Activated CD8-positive, alpha-beta T cell treated with anti-CD3 and anti-CD28 coated beads, Interleukin-2, amount 10 ng/mL, durations not matched to agents 7 days and 5 days (primary cell): ENCODE results near the gene SYVN1. TPM values are rescaled to one million over a fixed set of nuclear protein-coding genes. Genes with fewer than 3 reads are reported as not detected.
"Not testable (repeated sequence)": the region's sequence is repeated elsewhere in the genome, so short reads cannot be mapped to it uniquely, and the experiment has no call there.

ENCODE experiments used
- ATAC-seq: fragments of 150-1000 bp; cut with Tn5 transposase; one replicate; pipeline ENCODE4 v1.10.0; 2021; ENCODE audit warnings: moderate library complexity
- CTCF ChIA-PET: fragments of 350-600 bp; sonication (Branson Sonifier 250); formaldehyde crosslinking; loops from one replicate; lab custom pipeline; 2021; ENCODE audit warnings: antibody characterized with exemption; lab: Charles Lee
- POLR2A ChIA-PET: fragments of 350-600 bp; sonication (Branson Sonifier 250); formaldehyde crosslinking; loops from one replicate; lab custom pipeline; 2021; ENCODE audit warnings: antibody characterized with exemption; lab: Charles Lee
- DNase-seq: peaks from one replicate; pipeline ENCODE4 v3.0.0-alpha.2; 2020
- H3K27ac Mint-ChIP-seq: one replicate; pipeline ENCODE4 v1.8.0; 2021; ENCODE audit warnings: mild to moderate bottlenecking, mixed read lengths
- H3K27me3 Mint-ChIP-seq: one replicate; pipeline ENCODE4 v1.8.0; 2021; ENCODE audit warnings: low read depth, mixed read lengths
- H3K36me3 Mint-ChIP-seq: one replicate; pipeline ENCODE4 v1.8.0; 2021; ENCODE audit warnings: low read depth, mixed read lengths
- H3K4me1 Mint-ChIP-seq: one replicate; pipeline ENCODE4 v1.8.0; 2021; ENCODE audit warnings: low read depth, mixed read lengths
- H3K4me3 Mint-ChIP-seq: one replicate; pipeline ENCODE4 v1.8.0; 2021; ENCODE audit warnings: mild to moderate bottlenecking, mixed read lengths
- H3K9me3 Mint-ChIP-seq: one replicate; pipeline ENCODE4 v1.8.0; 2022; ENCODE audit warnings: mixed read lengths; ENCODE audit not compliant: insufficient read depth
- total RNA-seq, 2 experiments: library from RNA; stranded (reverse); gene quantifications; one replicate each; pipeline ENCODE4 v1.2.3, GENCODE V29; 2021

The SYVN1 gene
- total RNA-seq, 2 experiments from 2014 or later: 28.7 to 33.0 TPM

- no peak for DNase-seq
- POLR2A ChIA-PET: no interaction called here
- H3K4me3 Mint-ChIP-seq: no peak overlapping the region
These were observed 16.4 kb upstream of the SYVN1 start for GRCh38 chr11:65150509-65151299.

GRCh38 chr11:65150131-65150508, 15.8 kb upstream of the SYVN1 start:
- peaks cover 28% of the 10 kb centered on the region for H3K27me3 Mint-ChIP-seq
- H3K27ac Mint-ChIP-seq, POLR2A ChIA-PET, H3K9me3 Mint-ChIP-seq, H3K4me1 Mint-ChIP-seq, DNase-seq, CTCF ChIA-PET, ATAC-seq, H3K4me3 Mint-ChIP-seq, H3K36me3 Mint-ChIP-seq: not testable (repeated sequence)

More at GRCh38 chr11:65150509-65151299, 16.4 kb upstream of the SYVN1 start:
- no peaks in the 10 kb centered on the region for H3K9me3 Mint-ChIP-seq
- no peak overlapping the region for H3K27ac Mint-ChIP-seq
- H3K4me1 Mint-ChIP-seq: peaks cover 9% of the 10 kb centered on the region
- peaks cover 23% of the 10 kb centered on the region for H3K27me3 Mint-ChIP-seq
- no peaks in the 10 kb centered on the region for H3K36me3 Mint-ChIP-seq
- peak; percentile 36 for ATAC-seq
- CTCF ChIA-PET: interaction anchor here (0.6 kb wide), 1 partner anchor 53 kb away, joined by 3 read pairs; no protein-coding TSS in a partner anchor

DNA sequence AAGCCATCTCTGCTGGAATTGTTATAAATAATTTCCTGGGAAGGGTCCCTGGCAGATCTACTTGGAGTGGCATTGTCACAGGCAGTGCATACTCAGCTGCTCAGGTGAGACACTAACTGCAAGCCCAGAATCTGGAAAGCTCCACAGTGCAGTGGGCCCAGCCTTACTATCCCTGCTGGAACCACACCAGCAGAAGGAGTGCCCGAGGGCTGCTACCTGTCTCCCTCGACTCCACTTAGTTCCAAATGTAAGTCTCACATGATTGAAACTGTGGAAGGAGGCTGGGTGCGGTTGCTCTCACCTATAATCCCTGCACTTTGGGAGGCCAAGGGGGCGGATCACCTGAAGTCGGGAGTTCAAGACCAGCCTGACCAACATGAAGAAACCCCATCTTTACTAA, 14.3 kb upstream of the SYVN1 start:
- no peak overlapping the region for H3K27ac Mint-ChIP-seq
- H3K4me1 Mint-ChIP-seq: peaks cover 9% of the 10 kb centered on the region
- no peak for DNase-seq
- ChIA-PET CTCF (no interaction called here), POLR2A (interaction anchor here (1.5 to 2.0 kb wide), 2 partner anchors 13 to 23 kb away, joined by 4 to 6 read pairs; no protein-coding TSS in a partner anchor)
- H3K36me3 Mint-ChIP-seq: no peaks in the 10 kb centered on the region
- no peak overlapping the region for H3K4me3 Mint-ChIP-seq
- peaks cover 31% of the 10 kb centered on the region for H3K27me3 Mint-ChIP-seq
- no peak for ATAC-seq
- H3K9me3 Mint-ChIP-seq: no peaks in the 10 kb centered on the region

DNA sequence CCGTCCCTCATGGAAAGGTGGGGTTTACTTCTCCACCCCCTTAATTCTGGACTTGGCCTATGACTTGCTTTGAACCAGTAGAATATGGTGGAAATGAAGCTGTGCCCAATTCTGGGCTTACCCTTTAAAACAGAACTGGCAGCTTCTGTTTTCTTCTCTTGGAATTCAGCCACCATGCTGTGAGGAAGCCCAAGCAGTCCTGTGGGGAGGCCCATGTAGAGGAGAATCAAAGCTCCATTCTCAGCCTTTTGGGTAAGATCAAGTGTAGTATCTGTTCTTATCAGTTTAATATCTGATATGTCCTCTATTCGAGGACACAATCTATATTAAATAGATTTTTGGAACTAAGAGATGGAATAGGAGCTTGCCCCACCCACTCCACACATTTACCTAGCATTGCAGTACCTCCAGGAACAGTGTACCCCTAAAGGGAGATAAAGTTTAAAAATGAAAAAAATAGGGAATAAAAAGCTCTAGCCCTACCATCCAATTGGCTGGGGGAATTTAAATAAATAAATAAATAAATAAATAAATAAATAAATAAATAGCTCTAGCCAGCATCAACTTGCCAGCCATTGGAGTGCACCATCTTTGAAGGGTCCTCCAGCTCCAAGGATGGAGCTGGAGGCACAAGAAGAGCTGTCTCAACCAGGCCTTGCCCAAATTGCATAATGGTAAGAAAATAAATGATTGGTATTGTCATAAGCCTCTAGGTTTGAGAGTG, 13.2 kb upstream of the SYVN1 start:
- ChIA-PET POLR2A (interaction anchor here (0.9 to 2.0 kb wide), 3 partner anchors 10 to 24 kb away, joined by 3 to 6 read pairs (median 4); no protein-coding TSS in a partner anchor), CTCF (interaction anchor here (1.3 to 1.7 kb wide), 2 partner anchors 12 to 182 kb away, joined by 5 read pairs; no protein-coding TSS in a partner anchor)
- Mint-ChIP-seq H3K27ac (no peak overlapping the region), H3K4me3 (no peak overlapping the region), H3K4me1 (peaks cover 9% of the 10 kb centered on the region), H3K36me3 (no peaks in the 10 kb centered on the region), H3K27me3 (peaks cover 27% of the 10 kb centered on the region), H3K9me3 (no peaks in the 10 kb centered on the region)
- no peak for DNase-seq
- no peak for ATAC-seq

DNA sequence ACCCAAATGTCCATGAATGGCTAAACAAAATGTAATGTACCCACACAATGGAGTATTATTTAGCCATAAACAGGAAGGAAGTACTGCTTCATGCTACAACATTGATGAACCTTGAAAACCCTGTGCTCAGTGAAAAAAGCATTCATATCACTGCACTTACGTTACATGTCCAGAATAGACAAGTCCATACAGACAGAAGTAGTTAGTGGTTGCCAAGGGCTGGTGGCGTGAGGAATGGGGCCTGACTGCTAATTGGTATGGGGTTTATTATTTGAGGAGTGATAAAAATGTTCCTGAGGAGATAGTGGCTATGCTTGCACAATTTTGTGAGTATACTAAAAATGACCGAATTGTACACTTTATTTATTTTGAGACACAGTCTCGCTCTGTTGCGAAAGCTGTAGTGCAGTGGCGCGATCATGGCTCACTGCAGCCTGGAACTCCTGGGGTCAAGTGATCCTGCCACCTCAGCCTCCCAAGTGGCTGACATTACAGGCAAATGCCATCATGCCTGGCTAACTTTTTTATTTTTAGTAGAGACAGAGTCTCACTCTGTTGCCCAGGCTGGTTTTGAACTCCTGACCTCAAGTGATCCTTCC, 7.7 kb upstream of the SYVN1 start:
- ATAC-seq (no peak), DNase-seq (no peak)
- Mint-ChIP-seq H3K9me3 (no peaks in the 10 kb centered on the region), H3K27me3 (peaks cover 19% of the 10 kb centered on the region), H3K27ac (no peak overlapping the region), H3K4me3 (no peak overlapping the region), H3K36me3 (no peaks in the 10 kb centered on the region), H3K4me1 (no peaks in the 10 kb centered on the region)
- ChIA-PET POLR2A (no interaction called here), CTCF (no interaction called here)

GRCh38 chr11:65136515-65137096, 2.3 kb upstream of the SYVN1 start:
- Mint-ChIP-seq H3K27me3 (peaks cover 5% of the 10 kb centered on the region), H3K9me3 (no peaks in the 10 kb centered on the region), H3K4me3 (peak overlapping the region; percentile 47), H3K36me3 (peaks cover 20% of the 10 kb centered on the region), H3K4me1 (peaks cover 29% of the 10 kb centered on the region), H3K27ac (no peak overlapping the region)
- no peak for ATAC-seq
- ChIA-PET CTCF (interaction anchor here (1.0 to 2.8 kb wide), 8 partner anchors 11 to 193 kb away, joined by 4 to 19 read pairs (median 7); partner anchors contain the start of genes CAPN1, CDC42EP2, TM7SF2 and ZNHIT2), POLR2A (interaction anchor here (0.6 to 2.3 kb wide), 5 partner anchors 12 to 76 kb away, joined by 3 to 31 read pairs (median 4); partner anchors contain the start of genes CAPN1, FAU and MRPL49)
- DNase-seq: no peak

- CTCF ChIA-PET: interaction anchor here (0.7 to 2.8 kb wide), 18 partner anchors 8 to 417 kb away, joined by 3 to 19 read pairs (median 4); partner anchors contain the start of genes CAPN1, CDC42EP2, DPF2 and FAU
- POLR2A ChIA-PET: interaction anchor here (0.6 to 2.3 kb wide), 23 partner anchors 11 to 362 kb away, joined by 3 to 31 read pairs (median 4); partner anchors contain the start of genes ARL2, CAPN1, FAU and MRPL49
- peak overlapping the region; percentile 99 for H3K4me3 Mint-ChIP-seq
- peaks cover 28% of the 10 kb centered on the region for H3K36me3 Mint-ChIP-seq
- ATAC-seq: no peak
- peak overlapping the region; percentile 100 for H3K27ac Mint-ChIP-seq
- no peak for DNase-seq
- peaks cover 29% of the 10 kb centered on the region for H3K4me1 Mint-ChIP-seq
- no peaks in the 10 kb centered on the region for H3K9me3 Mint-ChIP-seq
- peaks cover 5% of the 10 kb centered on the region for H3K27me3 Mint-ChIP-seq
These were observed 1.4 kb upstream of the SYVN1 start for GRCh38 chr11:65135633-65136145.

DNA sequence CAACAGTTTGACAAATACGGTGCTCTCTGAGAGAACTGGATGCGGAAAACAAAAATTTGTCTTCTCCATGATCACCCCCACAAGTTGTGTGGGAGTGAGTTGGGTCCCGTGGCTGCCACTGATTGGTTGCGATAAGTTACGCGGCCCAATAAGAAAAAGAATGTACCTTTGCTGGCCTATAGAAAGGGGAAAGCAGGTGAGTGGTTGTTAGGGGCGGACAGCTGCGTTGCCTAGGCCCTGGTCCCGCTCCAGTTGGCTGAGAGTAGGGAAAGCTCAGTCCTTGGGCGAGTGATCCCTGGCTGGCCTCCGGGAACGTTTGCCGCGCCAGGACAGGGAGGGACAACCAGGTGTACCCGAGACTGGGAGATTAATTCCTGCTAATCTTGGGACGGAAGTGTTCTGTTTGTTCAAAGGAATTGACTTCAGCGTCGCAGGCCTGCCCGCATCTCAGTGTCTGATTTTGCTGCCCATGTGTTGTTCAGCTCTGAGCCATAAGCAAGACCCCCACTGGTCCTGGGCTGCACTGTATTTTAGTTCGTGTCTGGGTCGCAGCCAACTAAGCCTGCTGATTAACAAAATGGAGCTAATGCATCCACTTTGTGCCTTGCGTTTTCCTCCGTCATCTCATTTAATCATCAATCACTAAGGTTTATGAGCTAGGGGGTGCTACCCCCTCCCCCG, 773 bp upstream of the SYVN1 start:
- Mint-ChIP-seq H3K27ac (peak overlapping the region; percentile 100), H3K9me3 (no peaks in the 10 kb centered on the region), H3K36me3 (peaks cover 30% of the 10 kb centered on the region), H3K4me3 (peak overlapping the region; percentile 99), H3K4me1 (peaks cover 29% of the 10 kb centered on the region), H3K27me3 (peaks cover 2% of the 10 kb centered on the region)
- ChIA-PET POLR2A (interaction anchor here (0.6 to 2.3 kb wide), 25 partner anchors 10 to 362 kb away, joined by 3 to 31 read pairs (median 4); partner anchors contain the start of genes ARL2, CAPN1, FAU and MEN1), CTCF (interaction anchor here (0.7 to 2.8 kb wide), 16 partner anchors 9 to 417 kb away, joined by 3 to 19 read pairs (median 4); partner anchors contain the start of genes CAPN1, CDC42EP2, DPF2 and FAU)
- DNase-seq: peak; percentile 93
- peak; percentile 89 for ATAC-seq

DNA sequence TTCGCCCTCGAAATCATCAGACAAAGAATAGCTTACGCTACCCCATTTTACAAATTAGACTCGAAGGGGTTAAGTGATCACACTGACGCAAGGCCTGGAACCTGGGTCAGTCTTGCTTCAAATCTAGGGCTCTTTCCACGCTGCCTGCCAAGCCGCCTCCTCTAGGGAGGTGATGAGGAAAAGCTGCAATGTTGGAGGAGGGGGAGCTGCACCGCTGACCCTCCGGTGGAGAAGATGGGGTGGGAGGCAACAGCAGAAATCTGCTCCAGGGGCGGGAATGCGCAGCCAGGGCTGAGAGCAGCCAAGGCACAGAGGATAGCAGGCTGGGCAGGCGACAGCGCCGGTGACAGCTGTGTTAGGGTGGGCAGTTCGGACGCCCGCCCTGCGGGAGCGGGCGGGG, 595 bp downstream of the SYVN1 start:
- ChIA-PET POLR2A (interaction anchor here (0.5 to 1.9 kb wide), 4 partner anchors 10 to 442 kb away, joined by 3 to 4 read pairs (median 4); partner anchors contain the start of genes FAU and MRPL49), CTCF (interaction anchor here (0.6 to 1.8 kb wide), 4 partner anchors 11 to 196 kb away, joined by 3 to 5 read pairs (median 4); partner anchors contain the start of genes FAU and MRPL49)
- DNase-seq (no peak), ATAC-seq (peak; percentile 1)
- H3K4me3 Mint-ChIP-seq: peak overlapping the region; percentile 99
- H3K9me3 Mint-ChIP-seq: no peaks in the 10 kb centered on the region
- H3K27me3 Mint-ChIP-seq: no peaks in the 10 kb centered on the region
- peaks cover 32% of the 10 kb centered on the region for H3K36me3 Mint-ChIP-seq
- peak overlapping the region; percentile 100 for H3K27ac Mint-ChIP-seq
- H3K4me1 Mint-ChIP-seq: peaks cover 29% of the 10 kb centered on the region
